ENCODE measurements around the gene MCTP1. TPM values are rescaled to one million over a fixed set of nuclear protein-coding genes. Genes with fewer than 3 reads are reported as not detected.
A peak's percentile ranks its signal among the peaks of the same experiment; 100 is the strongest.

MCTP1 gene
- total RNA-seq, 1 experiment from 2014 or later, result 25.8 TPM

GRCh38 chr5:94777056-94777880 lies 507.6 kb downstream of the MCTP1 start:
- Histone ChIP-seq H3K4me1 (ENCODE audit: insufficient read depth, low read length, poor library complexity, severe bottlenecking) (peaks cover 4% of the 10 kb centered on the region), H3K27me3 (replicated peaks; ENCODE audit: insufficient read depth, low read depth, low read length, poor library complexity) (no peaks in the 10 kb centered on the region), H3K27ac (ENCODE audit: low read depth, low read length, poor library complexity, severe bottlenecking) (no peak overlapping the region), H3K4me3 (ENCODE audit: low read depth, low read length, poor library complexity, severe bottlenecking) (no peak overlapping the region), H3K36me3 (ENCODE audit: insufficient read depth, low read length, poor library complexity, severe bottlenecking) (no peaks in the 10 kb centered on the region), H3K9me3 (ENCODE audit: low read depth, low read length, poor library complexity, severe bottlenecking) (no peaks in the 10 kb centered on the region)
- ChIA-PET POLR2A (ENCODE audit: low non-redundant PET) (no interaction called here), CTCF (no interaction called here)
- no peak for DNase-seq (ENCODE audit: low spot score)
- intact Hi-C loops (cut with micrococcal nuclease; ENCODE audit: unreplicated experiment), result no loop called here
- TF ChIP-seq EZH2 (IDR thresholded peaks at IDR 0.05; ENCODE audit: borderline replicate concordance, low read depth, low read length, poor library complexity, severe bottlenecking) (no peak), CTCF (conservative IDR thresholded peaks at IDR 0.05; ENCODE audit: low read depth, low read length) (no peak)
- no TSS peak for BruUV-seq (replicated peaks)

GRCh38 chr5:94776167-94776566 lies 508.7 kb downstream of the MCTP1 start:
- DNase-seq (ENCODE audit: low spot score), result peak; percentile 12
- no TSS peak for BruUV-seq (replicated peaks)
- no peak for TF ChIP-seq EZH2 (IDR thresholded peaks at IDR 0.05; ENCODE audit: borderline replicate concordance, low read depth, low read length, poor library complexity, severe bottlenecking)
- Histone ChIP-seq H3K27ac (ENCODE audit: low read depth, low read length, poor library complexity, severe bottlenecking) (no peak overlapping the region), H3K4me3 (ENCODE audit: low read depth, low read length, poor library complexity, severe bottlenecking) (no peak overlapping the region), H3K9me3 (ENCODE audit: low read depth, low read length, poor library complexity, severe bottlenecking) (no peaks in the 10 kb centered on the region), H3K4me1 (ENCODE audit: insufficient read depth, low read length, poor library complexity, severe bottlenecking) (peaks cover 4% of the 10 kb centered on the region), H3K27me3 (replicated peaks; ENCODE audit: insufficient read depth, low read depth, low read length, poor library complexity) (no peaks in the 10 kb centered on the region), H3K36me3 (ENCODE audit: insufficient read depth, low read length, poor library complexity, severe bottlenecking) (no peaks in the 10 kb centered on the region)
- intact Hi-C loops (cut with micrococcal nuclease; ENCODE audit: unreplicated experiment), result no loop called here
- CTCF ChIA-PET, result no interaction called here
- POLR2A ChIA-PET (ENCODE audit: low non-redundant PET), result no interaction called here

- CTCF ChIA-PET, result no interaction called here
- TF ChIP-seq CTCF (conservative IDR thresholded peaks at IDR 0.05; ENCODE audit: low read depth, low read length) (no peak), EZH2 (IDR thresholded peaks at IDR 0.05; ENCODE audit: borderline replicate concordance, low read depth, low read length, poor library complexity, severe bottlenecking) (no peak)
- H3K27ac ChIP-seq (ENCODE audit: low read depth, low read length, poor library complexity, severe bottlenecking), result no peak overlapping the region
These were observed 509.8 kb downstream of the MCTP1 start for GRCh38 chr5:94775088-94775487.

GRCh38 chr5:94771742-94772141 lies 513.2 kb downstream of the MCTP1 start:
- no peak overlapping the region for H3K27ac ChIP-seq (ENCODE audit: low read depth, low read length, poor library complexity, severe bottlenecking)
- CTCF ChIA-PET, result no interaction called here
- H3K4me3 ChIP-seq (ENCODE audit: low read depth, low read length, poor library complexity, severe bottlenecking), result no peak overlapping the region
- H3K27me3 ChIP-seq (replicated peaks; ENCODE audit: insufficient read depth, low read depth, low read length, poor library complexity), result no peaks in the 10 kb centered on the region
- BruUV-seq (replicated peaks), result no TSS peak
- peaks cover 4% of the 10 kb centered on the region for H3K4me1 ChIP-seq (ENCODE audit: insufficient read depth, low read length, poor library complexity, severe bottlenecking)
- POLR2A ChIA-PET (ENCODE audit: low non-redundant PET), result no interaction called here
- H3K9me3 ChIP-seq (ENCODE audit: low read depth, low read length, poor library complexity, severe bottlenecking), result no peaks in the 10 kb centered on the region
- TF ChIP-seq EZH2 (IDR thresholded peaks at IDR 0.05; ENCODE audit: borderline replicate concordance, low read depth, low read length, poor library complexity, severe bottlenecking) (no peak), CTCF (conservative IDR thresholded peaks at IDR 0.05; ENCODE audit: low read depth, low read length) (no peak)
- H3K36me3 ChIP-seq (ENCODE audit: insufficient read depth, low read length, poor library complexity, severe bottlenecking), result no peaks in the 10 kb centered on the region
- intact Hi-C loops (cut with micrococcal nuclease; ENCODE audit: unreplicated experiment), result no loop called here
- peak; percentile 6 for DNase-seq (ENCODE audit: low spot score)

More at GRCh38 chr5:94775088-94775487, 509.8 kb downstream of the MCTP1 start:
- Histone ChIP-seq H3K27me3 (replicated peaks; ENCODE audit: insufficient read depth, low read depth, low read length, poor library complexity) (no peaks in the 10 kb centered on the region), H3K4me1 (ENCODE audit: insufficient read depth, low read length, poor library complexity, severe bottlenecking) (peaks cover 4% of the 10 kb centered on the region), H3K9me3 (ENCODE audit: low read depth, low read length, poor library complexity, severe bottlenecking) (no peaks in the 10 kb centered on the region), H3K4me3 (ENCODE audit: low read depth, low read length, poor library complexity, severe bottlenecking) (no peak overlapping the region), H3K36me3 (ENCODE audit: insufficient read depth, low read length, poor library complexity, severe bottlenecking) (no peaks in the 10 kb centered on the region)
- POLR2A ChIA-PET (ENCODE audit: low non-redundant PET), result no interaction called here
- intact Hi-C loops (cut with micrococcal nuclease; ENCODE audit: unreplicated experiment), result no loop called here
- no TSS peak for BruUV-seq (replicated peaks)
- no peak for DNase-seq (ENCODE audit: low spot score)
